ENCODE data around the gene CLEC2A. TPM values are rescaled to one million over a fixed set of nuclear protein-coding genes. Genes with fewer than 3 reads are reported as not detected.
A peak's percentile ranks its signal among the peaks of the same experiment; 100 is the strongest.

CLEC2A gene
- total RNA-seq, 1 donor from 2014 or later, result not detected

DNA sequence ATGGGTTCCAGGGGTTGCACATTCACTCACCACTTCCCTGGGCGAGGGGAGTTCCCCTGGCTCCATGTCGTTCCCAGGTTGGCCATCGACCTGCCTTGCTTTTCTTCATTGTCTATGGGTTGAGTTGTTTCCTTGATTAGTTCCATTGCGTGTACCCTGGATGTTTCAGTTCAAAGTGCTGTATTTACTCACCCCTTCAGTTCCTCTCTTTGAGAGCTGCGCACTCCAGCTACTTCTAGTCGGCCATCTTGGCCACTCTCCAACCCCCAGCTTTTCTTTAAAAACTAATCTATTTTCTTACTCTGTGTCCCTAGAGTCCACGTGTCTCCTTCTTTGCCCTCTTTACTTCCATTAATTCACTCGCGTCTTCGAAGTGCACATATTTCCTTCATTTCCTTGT, 11.7 kb downstream of the CLEC2A start:
- no peaks in the 10 kb centered on the region for H3K4me1 Mint-ChIP-seq
- TF ChIP-seq, protein P1, sequence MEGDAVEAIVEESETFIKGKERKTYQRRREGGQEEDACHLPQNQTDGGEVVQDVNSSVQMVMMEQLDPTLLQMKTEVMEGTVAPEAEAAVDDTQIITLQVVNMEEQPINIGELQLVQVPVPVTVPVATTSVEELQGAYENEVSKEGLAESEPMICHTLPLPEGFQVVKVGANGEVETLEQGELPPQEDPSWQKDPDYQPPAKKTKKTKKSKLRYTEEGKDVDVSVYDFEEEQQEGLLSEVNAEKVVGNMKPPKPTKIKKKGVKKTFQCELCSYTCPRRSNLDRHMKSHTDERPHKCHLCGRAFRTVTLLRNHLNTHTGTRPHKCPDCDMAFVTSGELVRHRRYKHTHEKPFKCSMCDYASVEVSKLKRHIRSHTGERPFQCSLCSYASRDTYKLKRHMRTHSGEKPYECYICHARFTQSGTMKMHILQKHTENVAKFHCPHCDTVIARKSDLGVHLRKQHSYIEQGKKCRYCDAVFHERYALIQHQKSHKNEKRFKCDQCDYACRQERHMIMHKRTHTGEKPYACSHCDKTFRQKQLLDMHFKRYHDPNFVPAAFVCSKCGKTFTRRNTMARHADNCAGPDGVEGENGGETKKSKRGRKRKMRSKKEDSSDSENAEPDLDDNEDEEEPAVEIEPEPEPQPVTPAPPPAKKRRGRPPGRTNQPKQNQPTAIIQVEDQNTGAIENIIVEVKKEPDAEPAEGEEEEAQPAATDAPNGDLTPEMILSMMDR (conservative IDR thresholded peaks at IDR 0.05), result no peak
- no peaks in the 10 kb centered on the region for H3K36me3 Mint-ChIP-seq (ENCODE audit: low read depth)
- H3K9me3 Mint-ChIP-seq, result peaks cover 8% of the 10 kb centered on the region
- DNase-seq (ENCODE audit: low read depth, low spot score), result no peak
- no peak overlapping the region for H3K27ac Mint-ChIP-seq (ENCODE audit: unreplicated experiment)
- H3K27me3 Mint-ChIP-seq (ENCODE audit: low read depth), result no peaks in the 10 kb centered on the region
- H3K4me3 Mint-ChIP-seq, result no peak overlapping the region

DNA sequence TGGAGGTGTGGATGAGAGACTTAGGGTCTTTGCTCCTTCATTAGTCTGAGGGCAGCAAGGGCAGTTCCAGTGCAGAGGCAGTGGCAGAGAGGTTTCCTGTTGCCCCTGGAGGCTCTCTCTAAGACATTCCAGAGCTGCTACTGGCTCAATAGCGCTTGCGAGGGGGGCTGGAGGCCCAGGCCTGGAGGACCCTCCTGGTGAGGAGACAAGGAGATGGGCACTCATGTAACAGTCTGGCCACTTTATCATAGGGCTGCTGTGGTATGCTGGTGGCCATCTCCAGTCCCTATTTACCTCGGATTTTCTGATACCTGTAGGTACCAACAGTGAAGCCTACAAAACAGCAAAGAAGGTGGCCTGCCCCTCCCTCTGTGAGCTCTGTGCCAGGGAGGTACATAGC, 12.7 kb downstream of the CLEC2A start:
- Mint-ChIP-seq H3K27me3 (ENCODE audit: low read depth) (no peaks in the 10 kb centered on the region), H3K4me1 (no peaks in the 10 kb centered on the region), H3K4me3 (no peak overlapping the region), H3K36me3 (ENCODE audit: low read depth) (no peaks in the 10 kb centered on the region), H3K9me3 (peaks cover 8% of the 10 kb centered on the region), H3K27ac (ENCODE audit: unreplicated experiment) (no peak overlapping the region)
- TF ChIP-seq, protein P1 (conservative IDR thresholded peaks at IDR 0.05), result no peak
- DNase-seq (ENCODE audit: low read depth, low spot score), result no peak

DNA sequence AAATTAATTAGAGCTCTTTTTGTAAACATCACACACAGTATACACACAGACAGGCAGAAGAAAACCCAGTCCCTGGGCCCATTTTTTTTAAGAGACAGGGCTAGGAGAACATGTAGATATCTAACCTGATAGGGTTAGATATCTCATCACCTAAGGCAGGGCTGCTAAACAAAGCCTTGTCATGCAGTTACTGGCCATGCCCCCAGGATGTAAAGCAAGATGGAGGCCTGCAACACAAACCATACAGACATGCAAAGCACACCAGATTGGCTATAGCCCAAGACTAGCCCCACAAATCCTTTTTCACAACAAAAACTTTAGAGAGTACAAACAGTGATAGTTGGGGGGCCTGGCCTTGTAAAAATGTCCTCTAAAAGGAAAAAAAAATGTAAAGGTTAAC, 20.5 kb downstream of the CLEC2A start:
- no peaks in the 10 kb centered on the region for H3K27me3 Mint-ChIP-seq (ENCODE audit: low read depth)
- H3K36me3 Mint-ChIP-seq (ENCODE audit: low read depth), result peaks cover 6% of the 10 kb centered on the region
- TF ChIP-seq, protein P1 (conservative IDR thresholded peaks at IDR 0.05), result no peak

DNA sequence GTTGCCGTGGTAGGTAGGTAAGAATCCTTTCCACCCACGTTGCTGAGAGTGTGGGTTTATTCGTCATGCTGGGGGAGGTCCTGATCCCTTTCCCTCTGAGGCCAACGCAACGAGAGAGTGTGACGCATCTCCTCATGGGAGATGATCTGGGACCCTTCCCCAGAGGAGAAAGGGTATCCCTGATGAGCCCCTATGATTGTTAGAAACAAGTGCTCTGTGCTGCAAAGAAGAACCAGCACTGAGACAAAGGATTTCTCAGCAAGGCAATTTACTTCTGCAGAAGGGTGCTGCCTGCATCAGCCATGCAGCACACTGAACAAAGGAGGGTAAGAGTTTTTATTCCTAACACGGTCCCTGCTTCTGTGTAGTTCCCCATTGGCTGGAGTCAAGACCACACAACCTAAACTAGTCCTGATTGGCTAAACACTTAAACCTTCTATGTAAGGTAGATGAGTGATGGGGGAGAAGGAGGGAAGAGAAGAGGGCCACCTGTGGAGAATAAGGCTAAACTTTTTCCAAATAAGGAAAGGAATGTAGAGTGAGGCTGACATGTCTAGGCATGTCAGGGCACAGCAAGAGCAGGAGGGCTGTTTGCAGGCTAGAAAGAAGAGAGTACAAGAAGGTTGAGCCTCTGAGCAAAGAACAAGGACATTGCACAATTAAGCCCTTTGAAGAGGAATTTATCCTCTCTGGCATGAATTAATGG, 21.3 kb downstream of the CLEC2A start:
- peaks cover 6% of the 10 kb centered on the region for H3K36me3 Mint-ChIP-seq (ENCODE audit: low read depth)
- peak overlapping the region; percentile 23 for H3K4me3 Mint-ChIP-seq
- TF ChIP-seq, protein P1 (conservative IDR thresholded peaks at IDR 0.05), result no peak
- no peaks in the 10 kb centered on the region for H3K27me3 Mint-ChIP-seq (ENCODE audit: low read depth)
- no peak for DNase-seq (ENCODE audit: low read depth, low spot score)
- no peaks in the 10 kb centered on the region for H3K4me1 Mint-ChIP-seq
- peaks cover 24% of the 10 kb centered on the region for H3K9me3 Mint-ChIP-seq
- H3K27ac Mint-ChIP-seq (ENCODE audit: unreplicated experiment), result peak overlapping the region; percentile 83

More for the DNA sequence above, 20.5 kb downstream of the CLEC2A start:
- no peak overlapping the region for H3K27ac Mint-ChIP-seq (ENCODE audit: unreplicated experiment)
- no peaks in the 10 kb centered on the region for H3K4me1 Mint-ChIP-seq
- DNase-seq (ENCODE audit: low read depth, low spot score), result no peak
- no peak overlapping the region for H3K4me3 Mint-ChIP-seq
- H3K9me3 Mint-ChIP-seq, result peaks cover 21% of the 10 kb centered on the region

DNA sequence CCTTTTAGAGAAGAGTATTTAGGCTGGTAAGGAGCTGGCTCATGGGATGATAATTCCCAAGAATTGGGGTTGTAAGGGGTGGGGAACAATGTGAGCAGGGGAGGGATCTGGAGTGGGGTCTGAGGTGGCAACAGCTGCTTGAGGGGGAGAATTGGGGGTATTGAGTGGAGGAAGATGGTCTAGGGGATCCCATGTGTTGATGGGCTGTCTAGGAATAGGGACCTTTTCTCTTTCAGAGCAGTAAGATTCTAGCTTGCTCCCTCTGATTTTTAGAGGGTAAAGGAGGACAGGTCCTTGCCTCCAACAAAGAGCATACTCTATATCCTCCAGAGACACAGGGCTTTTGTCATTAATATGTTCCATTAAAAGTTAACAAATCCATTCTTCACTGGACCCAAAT, 22.4 kb downstream of the CLEC2A start:
- TF ChIP-seq, protein P1 (conservative IDR thresholded peaks at IDR 0.05), result no peak

More for the DNA sequence above, 22.4 kb downstream of the CLEC2A start:
- Mint-ChIP-seq H3K27ac (ENCODE audit: unreplicated experiment) (no peak overlapping the region), H3K4me1 (no peaks in the 10 kb centered on the region), H3K4me3 (no peak overlapping the region), H3K9me3 (peaks cover 24% of the 10 kb centered on the region), H3K27me3 (ENCODE audit: low read depth) (no peaks in the 10 kb centered on the region), H3K36me3 (ENCODE audit: low read depth) (peaks cover 9% of the 10 kb centered on the region)
- no peak for DNase-seq (ENCODE audit: low read depth, low spot score)
